SIG-M5 (cell line): ENCODE measurements around the gene TCEA2.

ENCODE experiments used
- DNase-seq: peaks from one replicate; lab custom pipeline; 2025; lab: John Stamatoyannopoulos, UW

Gene TCEA2

GRCh38 chr20:64035933-64036345, 27.1 kb upstream of the TCEA2 start, which contains the start of gene C20orf204:
Gene C20orf204, plus strand, starts transcription at chr20:64036182. Its CDS starts 142 bp downstream, at chr20:64036324.
- no peak for DNase-seq

- no peak for DNase-seq
Measured at GRCh38 chr20:64036346-64037198, 26.4 kb upstream of the TCEA2 start.

DNA sequence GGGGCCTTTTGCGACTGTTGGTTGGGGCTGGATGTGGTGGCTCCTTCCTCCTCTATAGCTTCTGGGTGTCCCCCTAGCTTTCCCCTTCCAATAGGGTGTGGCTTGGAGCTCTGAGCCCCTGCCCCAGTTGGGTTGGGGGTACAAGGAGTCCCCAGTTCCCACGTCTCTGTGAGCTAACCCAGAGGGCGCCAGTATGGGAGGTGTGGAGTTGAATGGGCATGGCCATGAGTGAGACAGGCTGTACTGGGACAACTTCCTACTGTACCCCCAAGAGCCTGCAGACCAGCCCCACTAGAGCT, 25.9 kb upstream of the TCEA2 start:
- DNase-seq, result no peak

- no peak for DNase-seq
Measured at GRCh38 chr20:64037498-64038213, 25.3 kb upstream of the TCEA2 start.

DNA sequence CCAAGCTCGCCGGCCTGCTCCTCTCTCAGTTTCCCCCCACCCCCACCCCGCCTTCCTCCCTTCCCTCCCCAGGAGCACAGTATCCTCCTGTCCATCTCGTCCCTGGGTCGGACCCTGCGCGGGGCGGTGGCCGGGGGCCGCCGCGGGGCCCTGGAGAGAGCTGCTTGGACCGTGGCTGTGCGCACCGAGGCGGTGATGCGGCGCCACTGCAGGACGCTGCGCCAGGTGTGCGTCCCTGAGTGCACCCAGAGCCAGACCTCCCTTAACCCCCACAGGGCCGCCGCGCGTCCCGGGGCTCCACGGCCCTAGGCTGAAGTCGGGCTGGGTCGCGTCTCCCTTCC, 24.8 kb upstream of the TCEA2 start:
- no peak for DNase-seq

GRCh38 chr20:64038565-64039292, 24.3 kb upstream of the TCEA2 start:
- no peak for DNase-seq

DNA sequence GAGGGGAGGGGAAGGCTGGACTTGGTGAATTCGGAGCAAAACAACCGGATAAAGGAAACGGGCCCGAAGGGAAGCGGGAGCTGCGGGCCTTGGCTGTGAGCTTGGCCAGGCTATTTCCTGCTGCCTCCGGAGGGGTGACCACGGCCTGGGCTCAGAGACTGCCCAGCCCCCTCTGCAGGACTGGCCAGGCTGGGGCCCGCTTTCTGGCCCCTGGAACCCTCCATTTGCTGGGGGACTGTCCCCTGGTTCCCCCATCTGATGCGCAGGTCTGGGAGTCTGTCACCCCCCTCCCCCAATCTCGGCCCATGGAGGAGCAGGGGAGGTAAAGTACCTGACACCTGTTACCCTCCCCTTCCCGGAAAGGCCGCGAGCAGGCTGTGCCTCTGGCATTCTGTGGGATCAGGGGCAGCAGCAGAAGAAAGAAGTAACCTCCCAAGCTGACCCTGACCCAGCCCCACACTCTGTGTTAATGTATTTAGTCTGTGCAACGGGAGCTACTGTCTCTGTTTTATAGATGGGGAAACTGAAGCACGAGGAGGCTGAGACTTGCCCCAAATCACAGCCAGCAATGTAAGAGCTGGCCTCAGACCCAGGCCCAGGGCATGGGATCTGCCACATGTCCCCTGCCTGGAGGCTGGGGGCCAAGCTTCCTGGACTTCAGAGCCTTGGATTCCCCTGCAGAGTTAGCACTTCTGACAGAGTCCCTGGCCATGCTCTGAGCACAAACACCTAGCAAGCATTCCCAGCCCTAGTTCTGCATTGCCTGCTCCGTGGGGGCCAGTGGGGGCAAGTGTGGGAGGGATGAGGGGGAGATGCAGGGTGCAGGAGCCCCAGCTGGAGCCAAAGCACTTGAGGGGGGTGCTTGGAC, 23.5 kb upstream of the TCEA2 start:
- no peak for DNase-seq

DNA sequence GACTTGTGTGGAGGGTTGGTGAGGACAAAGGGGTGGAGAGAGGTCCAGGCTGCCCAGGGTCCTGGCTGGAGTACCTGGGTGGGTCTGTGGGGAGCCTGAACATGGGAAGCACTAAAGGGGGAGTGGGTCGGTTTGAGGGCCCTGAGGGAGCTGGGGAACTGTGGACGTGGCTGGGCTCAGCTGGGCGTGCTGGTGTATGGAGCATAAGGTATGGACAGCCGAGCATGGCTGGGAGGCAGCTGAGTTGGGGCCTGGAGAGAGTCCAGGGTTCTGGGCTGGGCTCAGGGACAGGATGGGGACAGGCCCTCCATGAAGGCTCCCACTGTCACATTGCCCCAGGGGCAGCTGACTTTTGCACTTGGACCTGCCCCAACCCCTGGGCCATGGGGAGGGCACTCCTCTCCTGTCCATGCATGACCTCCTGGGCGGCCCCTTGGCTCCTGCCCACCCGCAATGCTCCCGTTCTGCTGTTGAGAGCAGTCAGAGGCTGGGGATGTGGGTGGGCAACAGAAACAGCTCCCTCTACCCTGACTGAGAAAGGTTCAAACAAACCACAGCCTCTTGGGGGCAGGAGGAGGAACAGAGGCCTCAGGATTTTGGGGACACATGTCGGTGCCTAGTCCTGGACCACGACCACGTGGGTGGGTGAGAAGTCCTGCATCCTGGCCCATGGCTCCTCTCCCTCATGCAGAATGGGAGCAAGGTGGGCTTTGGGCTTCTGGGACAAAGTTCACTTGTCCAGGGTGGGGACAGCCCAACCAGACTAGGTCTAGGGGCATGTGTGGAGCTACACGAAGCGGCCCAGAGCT, 22.6 kb upstream of the TCEA2 start:
- DNase-seq, result no peak

- DNase-seq, result no peak
Measured at GRCh38 chr20:64041040-64041780, 21.8 kb upstream of the TCEA2 start.

- DNase-seq, result no peak
Measured at GRCh38 chr20:64041781-64042053, 21.3 kb upstream of the TCEA2 start.

GRCh38 chr20:64042054-64042781, 20.8 kb upstream of the TCEA2 start:
- DNase-seq, result no peak

DNA sequence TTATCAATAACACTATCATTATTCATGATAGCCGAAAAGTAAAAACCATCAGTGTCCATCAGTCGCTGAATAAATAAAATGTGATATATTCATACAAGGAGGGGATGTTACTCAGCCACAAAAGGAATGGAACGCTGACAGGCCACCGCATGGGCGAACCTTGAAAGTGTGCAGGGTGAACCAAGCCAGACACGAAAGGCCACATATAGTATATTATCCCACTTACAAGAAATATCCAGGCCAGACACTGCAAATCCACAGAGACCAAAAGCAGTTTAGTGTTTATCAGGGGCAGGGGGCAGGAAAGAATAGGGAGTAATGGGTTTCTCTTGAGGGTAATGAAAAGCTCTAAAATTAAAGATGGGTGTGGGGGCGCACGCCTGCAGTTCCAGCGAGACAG, 19.2 kb upstream of the TCEA2 start:
- DNase-seq, result no peak

DNA sequence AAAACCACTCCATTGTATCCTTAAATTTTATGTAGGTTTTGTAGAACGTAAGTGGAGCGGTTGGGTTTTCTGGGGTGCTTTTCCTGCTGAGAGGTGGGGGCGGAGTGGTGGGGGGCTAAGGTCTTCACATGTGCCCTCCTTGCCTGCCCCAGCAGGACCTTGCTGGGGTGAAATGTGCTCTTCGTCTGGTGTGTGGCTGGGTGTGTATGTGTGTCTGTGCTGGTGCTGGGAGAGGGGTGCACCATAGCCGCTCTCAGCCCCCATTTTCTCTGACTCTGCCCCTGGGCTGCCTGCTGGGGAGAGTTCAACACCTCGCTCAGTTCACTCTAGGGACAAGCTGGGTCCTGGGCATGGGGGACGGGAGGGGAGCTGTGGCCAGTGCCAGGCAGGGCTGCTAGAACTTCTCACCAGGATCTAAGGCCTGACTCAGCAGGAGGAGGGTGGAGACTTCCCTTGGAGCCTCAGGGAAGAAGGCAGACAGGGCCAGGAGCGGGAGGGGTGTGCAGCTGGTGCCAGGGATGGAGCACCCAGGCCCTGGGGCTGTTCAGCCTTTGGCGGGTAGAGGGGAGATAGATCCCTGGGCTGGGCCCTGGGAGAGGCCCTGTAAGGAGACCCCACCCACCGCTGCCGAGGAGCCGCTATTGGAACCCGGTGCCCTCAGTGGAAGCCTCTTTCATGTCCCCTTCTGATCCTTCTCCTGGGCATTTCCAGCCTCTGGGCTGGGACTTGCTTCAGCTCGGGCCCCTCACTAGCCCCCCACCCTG, 18.3 kb upstream of the TCEA2 start:
- DNase-seq, result no peak

DNA sequence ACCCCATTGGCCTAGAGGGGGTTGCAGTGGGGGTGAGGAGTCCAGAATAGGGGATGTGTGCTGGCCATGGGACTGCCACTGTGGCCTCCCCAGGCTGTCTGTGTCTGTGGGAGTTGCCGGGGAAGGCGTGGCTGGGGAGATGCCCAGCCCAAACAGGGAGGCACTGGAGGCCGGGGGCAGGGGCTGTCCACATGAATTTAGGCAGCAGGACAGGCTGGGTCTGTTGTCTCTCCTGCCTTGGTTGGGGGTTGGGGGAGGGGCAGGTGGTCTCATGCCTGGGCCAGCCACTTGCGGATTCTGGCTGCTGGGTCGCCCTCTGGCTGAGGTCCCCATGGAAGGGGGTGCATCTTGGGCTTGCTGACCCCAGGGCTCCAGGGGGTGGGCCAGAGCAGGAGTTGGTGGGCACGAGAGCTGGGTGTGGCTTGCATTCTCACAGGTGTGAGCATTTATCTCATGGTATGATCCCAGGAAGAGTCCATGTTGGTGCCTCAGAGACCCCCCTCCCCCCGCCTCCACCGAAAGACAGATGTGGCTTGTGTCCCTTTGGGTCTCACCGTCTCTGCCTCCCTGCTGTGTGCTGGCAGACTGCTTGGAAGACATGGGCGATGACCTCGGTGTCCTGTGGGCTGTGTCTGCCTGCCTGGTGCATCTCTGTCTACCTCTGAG, 17.5 kb upstream of the TCEA2 start:
- DNase-seq, result no peak

- DNase-seq, result no peak
Measured at GRCh38 chr20:64047046-64047389, 16.0 kb upstream of the TCEA2 start.

GRCh38 chr20:64047968-64048401, 15.0 kb upstream of the TCEA2 start:
- DNase-seq, result no peak

- no peak for DNase-seq
Measured at GRCh38 chr20:64048402-64049044, 14.5 kb upstream of the TCEA2 start.
